Activated T-helper 2 cell treated with anti-CD3 and anti-CD28 coated beads, Interferon-gamma antibody, Interleukin-2, Interleukin-4, amounts not matched to agents 10 μg/mL and 5 μg/mL and 100 μg/mL, durations not matched to agents 14 hours and 24 hours and 36 hours (primary cell): ENCODE data around the gene WDR31. TPM values are rescaled to one million over a fixed set of nuclear protein-coding genes. Genes with fewer than 3 reads are reported as not detected.
A peak's percentile ranks its signal among the peaks of the same experiment; 100 is the strongest.
"Not testable (repeated sequence)": the region's sequence is repeated elsewhere in the genome, so short reads cannot be mapped to it uniquely, and the experiment has no call there.

ENCODE experiments used
- DNase-seq: peaks from one replicate; pipeline ENCODE4 v3.0.0; 2021; ENCODE audit warnings: low spot score
- H3K27ac Mint-ChIP-seq: one replicate; pipeline ENCODE4 v1.8.0; 2021; ENCODE audit warnings: mixed read lengths
- H3K27me3 Mint-ChIP-seq: one replicate; pipeline ENCODE4 v1.8.0; 2021; ENCODE audit warnings: low read depth, mixed read lengths
- H3K36me3 Mint-ChIP-seq: one replicate; pipeline ENCODE4 v1.8.0; 2021; ENCODE audit warnings: low read depth, mixed read lengths
- H3K4me1 Mint-ChIP-seq: one replicate; pipeline ENCODE4 v1.8.0; 2021; ENCODE audit warnings: low read depth, mixed read lengths
- H3K4me3 Mint-ChIP-seq: one replicate; pipeline ENCODE4 v1.8.0; 2021; ENCODE audit warnings: low read depth, mild to moderate bottlenecking, moderate library complexity, mixed read lengths
- H3K9me3 Mint-ChIP-seq: one replicate; pipeline ENCODE4 v1.8.0; 2021; ENCODE audit warnings: mixed read lengths
- intact Hi-C: fragments of 100-400 bp; cut with micrococcal nuclease; formaldehyde crosslinking; loops from one replicate; pipeline ENCODE4 v1.15.1; 2023
- total RNA-seq: library from RNA; stranded (reverse); gene quantifications from 2 replicates; pipeline ENCODE4 v1.2.3, GENCODE V29; 2022

WDR31 gene
- total RNA-seq, 1 donor from 2014 or later: 1.9 TPM

DNA sequence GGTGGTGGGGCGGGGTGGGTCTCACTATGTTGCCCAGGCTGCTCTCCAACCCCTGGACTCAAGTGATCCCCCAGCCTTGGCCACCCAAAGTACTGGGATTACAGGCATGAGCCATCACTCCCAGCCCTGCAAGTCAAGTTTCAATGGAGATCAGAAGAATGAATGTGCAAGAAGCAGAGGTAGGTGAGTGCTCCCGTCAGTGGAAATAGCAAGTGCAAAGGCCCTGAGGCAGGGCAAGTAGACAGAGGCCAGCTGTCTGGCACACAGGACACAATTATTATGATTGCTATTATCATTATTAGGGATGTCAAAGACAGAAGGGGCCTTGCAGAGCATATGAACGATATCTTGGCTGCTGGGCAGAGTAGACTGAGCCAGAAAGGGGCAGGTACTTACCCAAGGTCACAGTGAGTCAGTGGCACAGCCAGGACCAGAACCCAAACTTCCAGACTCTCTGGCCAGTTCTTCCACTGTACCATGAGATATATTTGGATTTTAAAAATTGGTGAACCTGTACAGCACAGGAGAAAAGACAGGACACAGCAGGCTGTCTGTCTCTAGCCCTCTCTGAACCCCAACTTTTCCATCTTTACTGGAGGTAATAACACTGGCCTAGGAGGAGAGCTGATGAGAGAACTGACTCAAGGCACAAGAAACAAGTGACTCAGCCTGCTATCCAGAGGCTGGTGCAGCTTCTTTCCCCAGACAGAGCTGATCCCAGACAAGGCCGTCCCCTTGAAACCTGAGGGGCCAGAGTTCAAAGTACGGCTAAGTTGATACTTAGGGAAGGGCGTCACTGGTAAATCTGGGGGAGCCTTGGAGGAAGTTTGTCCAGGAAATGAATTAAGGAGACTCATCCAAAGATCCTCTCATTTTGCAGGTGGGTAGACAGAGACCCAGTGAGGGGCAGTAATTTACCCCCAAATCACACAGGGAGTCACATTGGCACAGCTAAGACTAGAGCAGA, 35.3 kb upstream of the WDR31 start:
- no peak for DNase-seq
- Mint-ChIP-seq H3K36me3 (peaks cover 24% of the 10 kb centered on the region), H3K27me3 (no peaks in the 10 kb centered on the region), H3K9me3 (no peaks in the 10 kb centered on the region), H3K27ac (peak overlapping the region; percentile 31), H3K4me3 (peak overlapping the region; percentile 82), H3K4me1 (peaks cover 9% of the 10 kb centered on the region)
- intact Hi-C loops: loop anchor here (1.0 to 2.0 kb wide), 5 partner anchors 25 to 100 kb away; partner anchors contain the start of genes C9orf43, CDC26, POLE3 and PRPF4

DNA sequence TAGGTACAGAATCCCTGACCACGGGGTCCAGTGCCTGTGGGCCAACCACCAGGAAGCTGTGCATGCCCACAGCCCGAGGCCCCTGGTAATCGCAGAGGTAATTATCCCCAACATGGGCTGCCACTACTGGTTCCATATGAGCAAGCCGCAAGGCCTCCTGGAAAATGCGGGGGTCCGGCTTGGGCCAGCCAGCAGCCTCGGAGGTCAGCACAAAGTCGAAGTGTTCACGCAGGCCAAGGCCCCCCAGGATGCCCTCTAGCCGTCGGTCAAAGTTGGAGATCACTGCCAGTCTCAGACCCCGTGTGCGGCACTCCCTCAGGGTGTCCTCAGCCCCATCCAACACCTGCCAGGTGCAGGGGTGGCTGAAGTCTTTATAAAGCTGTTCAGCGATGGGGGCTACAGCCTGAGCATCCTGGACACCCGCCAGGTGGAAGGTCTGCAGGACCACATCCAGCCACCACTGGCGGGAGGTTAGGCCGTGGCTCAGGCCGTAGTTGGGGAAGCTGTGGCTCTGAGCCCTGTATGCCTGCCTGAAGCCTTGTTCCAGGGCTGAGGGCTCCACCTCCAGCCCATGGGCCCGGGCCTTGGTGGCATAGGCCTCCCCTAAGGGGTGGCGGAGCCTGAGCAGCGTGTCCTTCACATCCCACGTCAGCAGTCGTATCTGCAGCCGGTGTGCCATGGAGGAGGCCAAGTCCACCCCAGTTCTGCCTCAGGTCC, 33.8 kb upstream of the WDR31 start:
- intact Hi-C loops: no loop called here
- DNase-seq: no peak
- peaks cover 9% of the 10 kb centered on the region for H3K4me1 Mint-ChIP-seq

DNA sequence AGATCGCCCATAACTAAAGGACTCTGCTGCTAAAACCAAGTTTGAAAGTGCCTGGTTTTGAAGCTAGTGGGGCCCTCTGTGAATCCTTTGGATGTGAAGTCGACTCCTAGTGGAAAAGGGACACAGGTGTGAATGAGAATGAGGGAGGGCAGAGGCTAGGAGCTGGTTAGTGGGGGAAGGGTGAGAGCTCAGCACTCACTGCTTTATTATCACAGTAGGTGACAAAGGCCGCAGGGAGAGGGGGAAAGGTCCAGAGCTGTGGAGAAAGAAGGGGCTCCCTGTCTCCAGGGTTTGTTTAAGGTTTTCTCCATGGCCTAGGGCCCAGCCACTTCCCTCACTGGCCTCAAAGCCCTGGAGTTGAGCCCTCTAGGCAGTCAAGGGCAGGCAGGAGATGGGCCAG, 33.2 kb upstream of the WDR31 start:
- H3K27ac Mint-ChIP-seq: no peak overlapping the region
- DNase-seq: no peak
- no peak overlapping the region for H3K4me3 Mint-ChIP-seq
- no peaks in the 10 kb centered on the region for H3K27me3 Mint-ChIP-seq
- H3K36me3 Mint-ChIP-seq: peaks cover 24% of the 10 kb centered on the region
- peaks cover 9% of the 10 kb centered on the region for H3K4me1 Mint-ChIP-seq
- intact Hi-C loops: no loop called here
- no peaks in the 10 kb centered on the region for H3K9me3 Mint-ChIP-seq

More for the DNA sequence above, 33.8 kb upstream of the WDR31 start:
- Mint-ChIP-seq H3K36me3 (peaks cover 24% of the 10 kb centered on the region), H3K27me3 (no peaks in the 10 kb centered on the region), H3K9me3 (no peaks in the 10 kb centered on the region), H3K4me3 (no peak overlapping the region), H3K27ac (no peak overlapping the region)

DNA sequence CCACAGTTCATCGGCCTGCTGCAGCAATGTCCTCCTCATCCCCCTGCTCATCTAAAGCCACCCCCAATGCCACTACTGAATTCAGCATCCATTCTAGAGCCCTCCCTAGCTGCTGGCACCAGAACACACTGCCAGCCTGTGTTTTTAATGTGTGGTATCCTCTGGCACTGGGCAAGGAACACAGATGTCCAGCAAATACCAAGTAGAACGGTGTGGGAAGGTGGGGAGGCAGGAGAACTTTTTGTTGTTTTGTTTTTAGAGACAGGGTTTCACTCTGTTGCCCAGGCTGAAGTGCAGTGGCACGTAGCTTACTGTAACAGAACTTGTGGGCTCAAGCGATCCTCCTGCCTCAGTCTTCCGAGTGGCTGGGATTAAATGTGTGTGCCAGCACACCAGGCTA, 32.0 kb upstream of the WDR31 start:
- peaks cover 9% of the 10 kb centered on the region for H3K4me1 Mint-ChIP-seq
- H3K27ac Mint-ChIP-seq: no peak overlapping the region
- H3K36me3 Mint-ChIP-seq: peaks cover 24% of the 10 kb centered on the region
- intact Hi-C loops: no loop called here
- H3K27me3 Mint-ChIP-seq: no peaks in the 10 kb centered on the region
- H3K4me3 Mint-ChIP-seq: no peak overlapping the region
- no peak for DNase-seq
- no peaks in the 10 kb centered on the region for H3K9me3 Mint-ChIP-seq

DNA sequence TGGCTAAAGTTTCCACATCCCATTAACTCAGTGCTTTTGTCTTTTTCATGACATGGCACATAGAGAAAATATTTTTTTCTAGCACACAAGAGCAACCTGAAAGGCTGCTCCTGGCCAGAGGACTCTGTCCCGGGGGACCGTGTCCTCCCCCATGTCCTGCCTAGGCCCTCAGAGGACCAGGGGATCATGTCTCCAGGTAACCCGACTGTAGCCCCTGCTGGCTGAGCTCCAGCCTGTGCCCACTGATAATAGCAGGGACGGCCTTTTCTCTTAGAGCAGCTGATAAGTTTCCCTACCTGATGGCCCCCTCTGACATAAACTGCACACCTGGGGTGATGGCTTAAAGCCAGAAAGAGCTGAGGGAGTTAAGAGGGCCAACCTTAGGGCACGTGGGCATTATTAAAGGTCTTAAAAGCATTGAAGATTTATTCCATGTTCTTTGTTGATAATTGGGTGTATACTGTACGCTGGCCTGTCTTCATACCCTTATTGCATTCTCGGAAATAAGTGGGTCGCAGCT, 30.8 kb upstream of the WDR31 start:
- no peak for DNase-seq
- Mint-ChIP-seq H3K27me3 (no peaks in the 10 kb centered on the region), H3K4me3 (no peak overlapping the region), H3K4me1 (peaks cover 9% of the 10 kb centered on the region), H3K9me3 (no peaks in the 10 kb centered on the region), H3K36me3 (peaks cover 24% of the 10 kb centered on the region), H3K27ac (no peak overlapping the region)
- intact Hi-C loops: no loop called here

DNA sequence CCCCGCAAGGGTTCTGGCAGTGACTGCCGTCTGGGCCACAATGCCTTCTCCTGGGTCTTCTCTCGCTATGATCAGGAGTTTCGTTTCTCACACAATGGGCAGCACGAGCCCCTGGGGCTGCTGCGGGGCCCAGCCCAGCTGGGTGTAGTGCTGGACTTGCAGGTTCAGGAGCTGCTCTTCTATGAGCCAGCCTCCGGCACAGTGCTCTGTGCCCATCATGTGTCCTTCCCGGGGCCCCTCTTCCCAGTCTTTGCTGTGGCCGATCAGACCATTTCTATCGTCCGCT, 29.7 kb upstream of the WDR31 start:
- H3K27me3 Mint-ChIP-seq: no peaks in the 10 kb centered on the region
- no peak for DNase-seq
- intact Hi-C loops: no loop called here
- H3K27ac Mint-ChIP-seq: no peak overlapping the region
- peaks cover 14% of the 10 kb centered on the region for H3K36me3 Mint-ChIP-seq
- H3K9me3 Mint-ChIP-seq: no peaks in the 10 kb centered on the region
- no peak overlapping the region for H3K4me3 Mint-ChIP-seq
- H3K4me1 Mint-ChIP-seq: peaks cover under 1% of the 10 kb centered on the region

DNA sequence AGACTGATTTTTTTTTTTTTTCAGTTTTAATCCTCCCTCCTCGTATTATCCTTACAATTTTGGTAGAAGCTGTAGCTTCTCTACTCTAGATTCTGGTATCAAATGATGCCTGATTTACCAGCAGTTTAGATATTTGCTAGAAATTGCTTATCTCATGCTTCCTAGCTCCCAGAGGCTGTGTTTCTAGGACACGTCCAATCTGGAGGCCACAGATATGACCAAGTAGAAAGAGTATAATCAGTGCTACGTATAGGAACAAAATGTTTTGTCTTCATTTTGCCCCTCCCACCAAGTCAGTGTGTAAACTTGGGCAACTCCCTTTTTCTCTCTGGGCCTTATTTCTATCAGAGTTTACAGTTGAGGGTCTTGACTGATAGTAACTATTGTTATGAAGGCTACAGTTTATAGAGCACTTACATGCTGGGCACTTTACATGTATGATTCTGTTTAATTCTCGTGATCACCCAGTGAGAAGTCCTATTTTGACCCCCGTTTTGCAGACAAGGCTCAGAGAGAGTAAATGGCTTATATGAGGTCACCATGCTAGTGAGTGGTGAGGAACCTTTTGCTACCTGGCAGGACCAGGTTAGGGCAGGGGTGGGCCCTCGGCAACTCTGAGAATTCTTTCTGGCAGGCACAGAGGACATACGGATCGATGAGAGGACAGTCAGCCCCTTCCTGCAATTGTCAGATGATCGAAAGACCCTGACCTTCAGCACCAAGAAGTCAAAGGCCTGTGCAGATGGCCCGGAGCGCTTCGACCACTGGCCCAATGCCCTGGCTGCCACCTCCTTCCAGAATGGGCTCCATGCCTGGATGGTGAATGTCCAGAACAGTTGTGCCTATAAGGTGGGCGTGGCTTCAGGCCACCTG, 29.1 kb upstream of the WDR31 start:
- no peak overlapping the region for H3K27ac Mint-ChIP-seq
- no peak overlapping the region for H3K4me3 Mint-ChIP-seq
- intact Hi-C loops: no loop called here
- no peaks in the 10 kb centered on the region for H3K27me3 Mint-ChIP-seq
- no peaks in the 10 kb centered on the region for H3K9me3 Mint-ChIP-seq
- DNase-seq: no peak
- peaks cover 10% of the 10 kb centered on the region for H3K36me3 Mint-ChIP-seq
- peaks cover 1% of the 10 kb centered on the region for H3K4me1 Mint-ChIP-seq

DNA sequence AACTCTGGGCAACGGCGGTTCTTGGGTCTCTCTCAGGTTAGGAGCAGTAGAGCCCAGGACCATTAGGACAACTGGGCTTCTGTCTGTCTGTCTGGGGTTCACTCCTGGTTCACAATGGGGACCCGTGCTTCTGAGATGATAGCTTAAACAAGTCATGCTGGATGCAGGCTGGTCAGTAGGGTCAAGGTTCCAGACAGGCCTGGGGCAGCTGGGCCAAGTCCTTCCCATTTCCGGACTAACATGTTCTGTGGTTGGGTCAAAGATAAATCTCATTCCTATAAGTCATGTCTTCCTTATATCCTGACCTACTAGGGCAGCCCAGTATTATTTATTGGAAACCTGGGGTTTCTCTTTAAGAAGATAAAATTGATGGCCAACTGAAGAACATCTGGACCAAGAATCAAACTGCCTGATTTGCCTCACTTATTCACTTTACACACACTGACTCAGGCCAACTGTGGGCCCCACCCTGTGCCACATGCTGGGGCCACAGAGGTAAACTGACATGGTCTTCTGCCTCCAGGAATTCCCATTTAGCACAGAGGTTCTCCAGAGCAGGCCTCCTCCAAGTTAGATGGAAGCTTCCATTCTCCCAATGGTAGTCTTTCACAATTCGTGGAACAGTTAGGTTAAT, 28.4 kb upstream of the WDR31 start:
- Mint-ChIP-seq H3K4me3 (no peak overlapping the region), H3K9me3 (no peaks in the 10 kb centered on the region), H3K4me1 (peaks cover 4% of the 10 kb centered on the region), H3K27me3 (no peaks in the 10 kb centered on the region), H3K36me3 (peaks cover 13% of the 10 kb centered on the region), H3K27ac (no peak overlapping the region)
- no peak for DNase-seq
- intact Hi-C loops: no loop called here

DNA sequence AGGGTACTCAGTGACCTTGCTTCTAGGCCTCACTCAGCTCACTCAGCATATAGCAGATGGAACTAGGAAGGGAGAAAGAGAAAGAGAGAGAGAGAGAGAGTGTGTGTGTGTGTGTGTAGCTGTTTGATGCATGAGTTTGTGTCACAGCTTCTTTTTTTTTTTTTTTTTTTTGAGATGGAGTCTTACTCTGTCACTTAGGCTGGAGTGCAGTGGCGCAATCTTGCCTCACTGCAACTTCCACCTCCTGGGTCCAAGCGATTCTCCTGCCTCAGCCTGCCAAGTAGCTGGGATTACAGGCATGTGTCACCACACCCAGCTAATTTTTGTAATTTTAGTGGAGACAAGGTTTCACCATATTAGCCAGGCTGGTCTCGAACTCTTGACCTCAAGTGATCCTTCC, 25.6 kb upstream of the WDR31 start:
- intact Hi-C loops, DNase-seq, H3K4me3 Mint-ChIP-seq, H3K27me3 Mint-ChIP-seq, H3K36me3 Mint-ChIP-seq, H3K9me3 Mint-ChIP-seq, H3K27ac Mint-ChIP-seq: not testable (repeated sequence)
- H3K4me1 Mint-ChIP-seq: peaks cover 14% of the 10 kb centered on the region

DNA sequence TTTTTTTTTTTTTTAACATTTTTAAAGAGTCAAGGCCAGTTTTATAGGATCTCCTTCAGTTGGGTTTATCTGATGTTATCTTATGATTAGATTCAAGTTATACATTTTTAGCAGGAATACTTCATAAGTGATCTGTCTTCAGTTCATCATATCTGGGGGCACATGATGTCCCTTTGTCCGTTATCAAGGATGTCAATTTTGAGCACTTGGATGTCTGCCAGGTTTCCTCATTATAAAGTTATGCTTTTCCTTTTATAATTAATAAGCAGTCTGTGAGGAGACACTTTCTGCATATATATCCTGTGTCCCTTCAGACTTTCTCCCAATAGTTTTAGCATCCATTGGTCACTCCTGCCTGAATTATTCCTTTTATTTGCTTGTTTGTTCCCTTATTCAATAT, 24.9 kb upstream of the WDR31 start:
- intact Hi-C loops: no loop called here
- Mint-ChIP-seq H3K36me3 (peaks cover 9% of the 10 kb centered on the region), H3K27me3 (no peaks in the 10 kb centered on the region), H3K4me3 (no peak overlapping the region), H3K9me3 (no peaks in the 10 kb centered on the region), H3K27ac (no peak overlapping the region), H3K4me1 (peaks cover 14% of the 10 kb centered on the region)
- no peak for DNase-seq

DNA sequence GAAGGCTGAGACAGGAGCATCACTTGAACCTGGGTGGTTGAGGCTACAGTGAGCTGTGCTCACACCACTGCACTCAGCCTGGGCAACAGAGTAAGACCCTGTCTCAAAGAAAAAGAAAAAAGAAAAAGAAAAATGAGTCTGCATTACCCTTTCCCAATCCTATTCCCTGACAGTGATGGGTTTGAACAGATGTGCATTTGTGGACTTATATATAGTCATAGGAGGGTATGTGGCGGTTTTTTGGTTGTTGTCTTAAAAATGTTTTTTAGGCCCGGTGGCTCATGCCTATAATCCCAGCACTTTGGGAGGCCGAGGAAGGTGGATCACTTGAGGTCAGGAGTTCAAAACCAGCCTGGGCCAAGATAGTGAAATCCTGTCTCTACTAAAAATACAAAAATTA, 23.3 kb upstream of the WDR31 start:
- intact Hi-C loops: no loop called here
- H3K27me3 Mint-ChIP-seq: no peaks in the 10 kb centered on the region
- no peaks in the 10 kb centered on the region for H3K9me3 Mint-ChIP-seq
- peaks cover 14% of the 10 kb centered on the region for H3K4me1 Mint-ChIP-seq
- no peak overlapping the region for H3K27ac Mint-ChIP-seq
- peaks cover 13% of the 10 kb centered on the region for H3K36me3 Mint-ChIP-seq
- H3K4me3 Mint-ChIP-seq: no peak overlapping the region
- DNase-seq: no peak
